Measurements from ENCODE around the gene CAMKK2.
"Not testable (repeated sequence)": the region's sequence is repeated elsewhere in the genome, so short reads cannot be mapped to it uniquely, and the experiment has no call there.

CAMKK2 gene

GRCh38 chr12:121232977-121233627 lies 63.4 kb downstream of the CAMKK2 start:
- Mint-ChIP-seq H3K27ac (peak overlapping the region in 1 of 2 donors; percentile 48), H3K4me3 (no peak overlapping the region), H3K27me3 (no peaks in the 10 kb centered on the region), H3K4me1 (peaks cover 12% of the 10 kb centered on the region), H3K9me3 (no peaks in the 10 kb centered on the region)
- DNase-seq (no peak), ATAC-seq (peak; percentile 41)

DNA sequence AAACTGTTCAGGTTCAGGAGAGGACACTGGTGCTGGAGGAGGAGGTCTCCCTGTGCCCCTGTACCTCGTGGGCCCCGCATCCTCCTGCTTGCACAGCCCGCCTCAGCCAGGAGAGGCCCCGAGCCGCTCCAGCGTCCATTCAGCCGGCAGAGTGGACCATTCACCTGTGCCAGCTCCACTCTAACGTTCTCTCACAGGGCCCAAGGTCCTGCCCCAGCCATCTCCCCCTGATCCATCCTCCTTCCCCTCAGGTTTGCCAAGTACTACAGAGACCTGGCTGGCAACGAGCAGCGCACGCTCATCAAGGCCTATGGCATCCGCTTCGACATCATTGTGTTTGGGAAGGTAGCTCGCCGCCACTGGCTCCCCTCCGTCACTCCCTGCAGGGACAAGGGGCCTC lies 64.3 kb downstream of the CAMKK2 start:
- no peak for DNase-seq
- H3K27ac Mint-ChIP-seq: no peak overlapping the region
- peaks cover 18% of the 10 kb centered on the region for H3K4me1 Mint-ChIP-seq
- no peaks in the 10 kb centered on the region for H3K27me3 Mint-ChIP-seq
- H3K4me3 Mint-ChIP-seq: no peak overlapping the region
- ATAC-seq: no peak
- H3K9me3 Mint-ChIP-seq: no peaks in the 10 kb centered on the region

- H3K9me3 Mint-ChIP-seq: no peaks in the 10 kb centered on the region
- ATAC-seq (no peak), DNase-seq (no peak)
- no peaks in the 10 kb centered on the region for H3K27me3 Mint-ChIP-seq
- no peak overlapping the region for H3K4me3 Mint-ChIP-seq
- H3K4me1 Mint-ChIP-seq: peaks cover 31% of the 10 kb centered on the region
- H3K27ac Mint-ChIP-seq: no peak overlapping the region
These were observed 66.0 kb downstream of the CAMKK2 start for GRCh38 chr12:121230538-121230907.

DNA sequence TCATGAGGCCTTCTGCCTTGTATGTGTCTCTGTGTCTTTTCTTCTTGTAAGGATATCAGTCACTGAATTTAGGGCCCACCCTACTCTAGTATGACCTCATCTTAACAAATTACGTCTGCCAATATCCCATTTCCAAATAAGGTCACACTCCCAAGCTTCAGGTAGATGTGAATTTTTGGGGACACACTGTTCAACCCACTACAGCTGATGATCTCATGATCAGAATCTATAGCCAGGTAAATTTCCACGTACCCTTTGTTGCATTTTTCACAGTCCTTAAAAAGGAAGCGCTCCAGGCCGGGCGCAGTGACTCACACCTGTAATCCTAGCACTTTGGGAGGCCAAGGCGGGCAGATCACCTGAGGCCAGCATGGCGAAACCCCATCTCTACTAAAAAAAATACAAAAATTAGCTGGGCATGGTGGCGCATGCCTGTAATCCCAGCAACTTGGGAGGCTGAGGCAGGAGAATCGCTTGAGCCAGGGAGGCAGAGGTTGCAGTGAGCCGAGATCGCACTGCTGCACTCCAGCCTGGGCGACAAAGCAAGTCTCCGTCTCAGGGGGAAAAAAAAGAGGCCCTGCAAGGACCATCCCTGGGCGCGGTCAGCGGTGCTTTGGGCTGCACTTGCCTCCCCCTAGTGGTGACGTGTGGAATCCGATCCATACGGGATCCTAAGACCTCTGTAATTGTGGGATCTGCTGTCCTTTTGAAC lies 66.5 kb downstream of the CAMKK2 start:
- H3K4me1 Mint-ChIP-seq: peaks cover 33% of the 10 kb centered on the region
- not testable (repeated sequence) for H3K4me3 Mint-ChIP-seq, H3K9me3 Mint-ChIP-seq, H3K27ac Mint-ChIP-seq, H3K27me3 Mint-ChIP-seq
- ATAC-seq (peak; percentile 77), DNase-seq (peak; percentile 54 to 59)

GRCh38 chr12:121228919-121229665 lies 67.4 kb downstream of the CAMKK2 start:
- DNase-seq (no peak), ATAC-seq (no peak)
- H3K4me3 Mint-ChIP-seq: no peak overlapping the region
- H3K9me3 Mint-ChIP-seq: no peaks in the 10 kb centered on the region
- H3K27me3 Mint-ChIP-seq: no peaks in the 10 kb centered on the region
- H3K27ac Mint-ChIP-seq: no peak overlapping the region
- H3K4me1 Mint-ChIP-seq: peaks cover 42% of the 10 kb centered on the region

GRCh38 chr12:121227294-121227693 lies 69.2 kb downstream of the CAMKK2 start:
- peaks cover 59% of the 10 kb centered on the region for H3K4me1 Mint-ChIP-seq
- no peak overlapping the region for H3K4me3 Mint-ChIP-seq
- no peak overlapping the region for H3K27ac Mint-ChIP-seq

DNA sequence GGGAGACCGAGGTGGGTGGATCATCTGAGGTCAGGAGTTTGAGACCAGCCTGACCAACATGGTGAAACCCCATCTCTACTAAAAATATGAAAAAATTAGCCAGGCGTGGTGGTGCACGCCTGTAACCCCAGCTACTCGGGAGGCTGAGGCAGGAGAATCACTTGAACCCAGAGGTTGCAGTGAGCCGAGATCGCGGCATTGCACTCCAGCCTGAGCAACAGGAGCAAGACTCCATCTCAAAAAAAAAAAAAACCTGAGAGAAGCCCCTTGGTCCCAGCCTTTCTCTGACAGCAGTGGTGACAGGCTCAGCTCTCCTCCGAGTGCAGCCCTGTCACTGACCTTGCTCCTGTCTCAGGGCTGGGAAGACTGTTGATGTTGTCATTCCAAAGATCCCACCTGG lies 69.6 kb downstream of the CAMKK2 start:
- ATAC-seq, H3K4me3 Mint-ChIP-seq, DNase-seq, H3K9me3 Mint-ChIP-seq, H3K27me3 Mint-ChIP-seq: not testable (repeated sequence)
- Mint-ChIP-seq H3K27ac (peak overlapping the region in 1 of 2 donors; percentile 12), H3K4me1 (peaks cover 63% of the 10 kb centered on the region)

More at GRCh38 chr12:121227294-121227693, 69.2 kb downstream of the CAMKK2 start:
- Mint-ChIP-seq H3K27me3 (no peaks in the 10 kb centered on the region), H3K9me3 (no peaks in the 10 kb centered on the region)
- DNase-seq: no peak
- no peak for ATAC-seq

DNA sequence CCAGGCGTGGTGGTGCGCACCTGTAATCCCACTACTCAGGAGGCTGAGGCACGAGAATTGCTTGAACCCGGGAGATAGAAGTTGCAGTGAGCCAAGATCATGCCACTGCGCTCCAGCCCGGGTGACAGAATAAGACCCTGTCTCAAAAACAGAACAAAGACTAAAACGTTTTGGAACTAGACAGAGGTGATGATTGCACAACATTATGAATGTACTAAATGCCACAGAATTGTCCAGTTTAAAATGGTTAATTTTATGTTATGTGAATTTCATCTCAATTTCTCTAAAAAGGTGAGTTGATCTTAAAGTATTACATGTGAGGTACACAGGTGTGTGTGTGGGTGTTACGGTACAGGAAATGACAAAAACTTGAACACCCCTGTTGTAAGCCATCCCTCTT lies 70.1 kb downstream of the CAMKK2 start:
- peaks cover 66% of the 10 kb centered on the region for H3K4me1 Mint-ChIP-seq
- no peaks in the 10 kb centered on the region for H3K9me3 Mint-ChIP-seq
- no peaks in the 10 kb centered on the region for H3K27me3 Mint-ChIP-seq
- no peak for DNase-seq
- no peak for ATAC-seq
- no peak overlapping the region for H3K4me3 Mint-ChIP-seq
- peak overlapping the region in 1 of 2 donors; percentile 12 for H3K27ac Mint-ChIP-seq

DNA sequence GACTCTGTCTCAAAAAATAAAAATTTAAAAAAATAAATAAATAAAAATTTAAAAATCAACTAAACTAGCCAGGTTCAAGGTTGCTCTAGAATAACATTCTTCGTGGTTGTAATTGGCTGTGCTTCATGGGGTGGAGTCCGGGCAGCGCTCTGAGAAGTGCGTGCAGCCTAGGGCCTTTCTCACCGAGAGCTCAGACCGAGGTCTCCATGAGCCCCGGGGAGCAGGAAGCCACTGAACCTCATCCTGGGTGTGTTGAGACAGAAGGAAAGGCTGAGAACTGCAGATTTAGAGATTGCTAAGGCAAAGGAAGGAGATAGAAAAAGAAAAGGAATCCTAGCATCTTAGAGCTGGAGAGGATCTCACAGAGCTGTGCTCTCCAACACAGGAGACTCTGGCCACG lies 71.9 kb downstream of the CAMKK2 start:
- DNase-seq (no peak), ATAC-seq (peak; percentile 72)
- Mint-ChIP-seq H3K9me3 (no peaks in the 10 kb centered on the region), H3K27ac (peak overlapping the region; percentile 18 to 61), H3K27me3 (no peaks in the 10 kb centered on the region), H3K4me3 (peak overlapping the region; percentile 47 to 61), H3K4me1 (peaks cover 55% of the 10 kb centered on the region)

DNA sequence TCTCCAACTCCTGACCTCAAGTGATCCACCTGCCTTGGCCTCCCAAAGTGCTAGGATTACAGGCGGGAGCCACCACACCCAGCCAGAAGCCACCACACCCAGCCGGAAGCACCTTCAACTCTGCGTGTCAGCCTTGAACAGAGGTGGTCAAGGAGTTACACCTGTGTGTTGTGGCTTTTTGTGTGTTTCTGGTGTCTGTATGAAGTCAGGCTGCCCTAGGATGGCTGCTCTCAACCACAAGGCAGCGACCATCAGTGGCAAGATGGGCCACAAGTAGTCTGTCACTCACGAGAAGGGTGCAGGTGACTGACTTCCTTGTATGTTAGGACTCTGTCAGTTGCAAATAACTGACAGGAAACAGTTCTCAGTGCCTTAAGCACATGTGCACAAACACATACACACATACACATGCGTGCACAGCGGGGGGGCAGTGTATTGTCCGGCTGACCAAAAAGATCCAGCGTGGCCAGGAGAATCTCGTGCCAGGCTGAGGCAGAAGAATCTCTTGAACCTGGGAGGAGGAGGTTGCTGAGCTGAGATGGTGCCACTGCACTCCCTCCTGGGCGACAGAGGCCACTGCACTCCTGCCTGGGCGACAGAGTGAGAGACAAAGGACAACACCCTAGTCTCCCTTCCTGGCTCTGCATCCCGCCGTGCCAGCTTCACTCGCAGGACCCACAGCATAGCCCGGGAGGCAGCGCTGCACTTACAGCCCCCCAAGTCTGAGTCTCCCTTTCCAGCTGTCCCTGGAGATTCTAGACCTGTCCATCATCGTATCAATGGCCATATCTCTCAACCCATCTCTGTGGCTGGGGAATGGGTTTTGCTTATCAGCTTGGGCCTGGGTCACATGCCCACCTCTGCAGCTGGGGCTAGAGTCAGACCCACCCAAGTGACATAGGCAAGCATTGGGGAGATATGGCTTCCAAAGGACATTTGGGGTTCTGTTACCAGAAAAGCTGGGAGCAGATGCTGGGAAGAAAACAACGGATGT lies 72.9 kb downstream of the CAMKK2 start:
- H3K4me1 Mint-ChIP-seq: peaks cover 54% of the 10 kb centered on the region

GRCh38 chr12:121222847-121223246 lies 73.7 kb downstream of the CAMKK2 start:
- Mint-ChIP-seq H3K27me3 (no peaks in the 10 kb centered on the region), H3K4me3 (no peak overlapping the region), H3K27ac (peak overlapping the region in 1 of 2 donors; percentile 61), H3K9me3 (no peaks in the 10 kb centered on the region), H3K4me1 (peaks cover 54% of the 10 kb centered on the region)
- DNase-seq: no peak
- peak; percentile 19 for ATAC-seq

More for the DNA sequence above, 72.9 kb downstream of the CAMKK2 start:
- Mint-ChIP-seq H3K27me3 (no peaks in the 10 kb centered on the region), H3K9me3 (no peaks in the 10 kb centered on the region), H3K4me3 (peak overlapping the region; percentile 1 to 14), H3K27ac (peak overlapping the region in 1 of 2 donors; percentile 77)
- ATAC-seq (peak; percentile 81), DNase-seq (peak; percentile 33 to 45)

DNA sequence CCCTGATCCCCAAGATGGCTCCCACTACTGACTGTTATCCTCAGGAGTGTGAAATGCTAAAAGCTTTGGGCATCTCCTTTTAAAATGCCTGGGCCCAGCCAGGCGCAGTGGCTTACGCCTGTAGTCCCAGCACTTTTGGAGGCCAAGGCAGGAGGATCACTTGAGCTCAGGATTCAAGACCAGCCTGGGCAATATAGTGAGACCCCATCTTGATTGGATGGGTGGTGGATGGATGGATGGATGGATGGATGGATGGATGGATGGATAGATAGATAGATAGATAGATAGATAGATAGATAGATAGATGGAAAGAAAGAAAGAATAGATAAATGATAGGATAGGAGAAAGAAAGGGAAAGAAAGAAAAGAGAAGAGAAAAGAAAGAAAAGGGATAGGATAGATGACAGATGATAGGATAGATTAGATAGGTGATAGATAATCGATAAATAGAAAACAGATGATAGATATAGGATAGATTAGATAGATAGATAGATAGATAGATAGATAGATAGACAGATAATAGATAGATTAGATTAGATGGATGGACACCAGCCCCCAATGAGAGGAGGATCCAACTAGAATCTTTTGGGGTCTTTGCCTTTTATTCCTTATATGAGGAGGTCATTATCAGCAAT lies 77.0 kb downstream of the CAMKK2 start:
- DNase-seq: no peak
- Mint-ChIP-seq H3K4me3 (no peak overlapping the region), H3K9me3 (no peaks in the 10 kb centered on the region), H3K4me1 (peaks cover 47% of the 10 kb centered on the region), H3K27ac (no peak overlapping the region), H3K27me3 (no peaks in the 10 kb centered on the region)
- ATAC-seq: no peak

DNA sequence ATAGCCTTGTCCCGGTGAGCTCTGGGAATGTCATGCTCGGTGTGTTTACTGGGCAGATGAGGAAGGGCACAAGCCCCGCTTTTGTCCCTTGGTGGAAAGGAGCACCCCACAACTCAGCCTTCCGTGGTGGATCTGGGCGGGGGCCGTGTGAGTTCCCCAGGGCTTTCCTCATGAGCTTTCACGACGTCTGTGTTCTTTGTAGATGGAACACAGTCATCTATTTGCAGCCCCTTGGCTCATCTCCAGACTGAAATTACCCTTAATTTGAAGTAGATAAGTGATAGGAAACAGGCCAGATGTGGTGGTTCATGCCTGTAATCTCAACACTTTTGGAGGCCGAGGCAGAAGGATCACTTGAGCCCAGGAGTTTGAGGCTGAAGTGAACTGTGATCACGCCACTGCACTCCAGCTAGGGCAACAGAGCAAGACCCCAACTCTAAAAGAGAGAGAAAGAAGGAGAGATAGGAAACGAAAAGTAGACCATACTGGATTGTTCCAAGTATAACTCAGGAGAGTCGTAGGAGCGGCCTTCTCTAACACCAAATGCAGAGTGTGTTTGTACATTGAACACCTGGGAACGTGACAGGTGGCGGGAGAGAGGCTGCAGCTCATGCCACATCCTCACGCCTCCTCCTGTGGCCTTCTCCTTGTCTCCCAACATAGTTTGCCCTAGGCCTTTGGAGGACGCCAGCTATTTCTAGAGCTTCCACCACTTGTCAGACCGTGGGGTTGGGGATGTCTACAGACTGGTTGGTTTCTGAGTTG lies 77.7 kb downstream of the CAMKK2 start:
- Mint-ChIP-seq H3K4me1 (peaks cover 46% of the 10 kb centered on the region), H3K27me3 (no peaks in the 10 kb centered on the region), H3K27ac (peak overlapping the region in 1 of 2 donors; percentile 56), H3K9me3 (no peaks in the 10 kb centered on the region), H3K4me3 (no peak overlapping the region)
- ATAC-seq (no peak), DNase-seq (no peak)

DNA sequence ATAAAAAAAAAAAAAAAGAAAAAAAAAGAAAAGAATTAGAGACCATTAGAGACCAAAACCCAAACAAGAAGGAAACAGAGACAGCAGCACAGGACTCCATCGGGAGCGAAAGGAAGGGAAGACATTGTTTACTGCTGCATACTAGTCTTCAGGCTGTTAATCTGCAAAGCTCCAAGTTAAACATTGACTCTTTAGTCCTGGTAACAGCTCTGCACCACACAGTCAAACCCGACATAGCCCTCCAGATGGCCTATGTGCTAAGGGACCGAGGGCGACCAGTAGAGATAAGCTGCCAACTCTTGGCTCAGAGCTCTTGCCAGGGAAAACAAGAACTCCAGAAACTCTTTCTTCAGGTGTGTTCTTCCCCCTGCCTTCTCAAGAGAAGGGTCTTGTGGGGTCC lies 78.7 kb downstream of the CAMKK2 start:
- no peak for ATAC-seq
- Mint-ChIP-seq H3K9me3 (no peaks in the 10 kb centered on the region), H3K27ac (no peak overlapping the region), H3K27me3 (no peaks in the 10 kb centered on the region), H3K4me1 (peaks cover 45% of the 10 kb centered on the region), H3K4me3 (no peak overlapping the region)
- DNase-seq: no peak

Measured in stimulated activated naive CD8-positive, alpha-beta T cell treated with anti-CD3 and anti-CD28 coated beads, Interleukin-15, amount 100 ng/mL, for 72 hours (primary cell).